Measurements from ENCODE around the gene PRKCE. TPM values are rescaled to one million over a fixed set of nuclear protein-coding genes. Genes with fewer than 3 reads are reported as not detected.

The PRKCE gene
- total and polyA plus RNA-seq, 2 of the 8 experiments (the other 6 are each of a cell fraction or from before 2014, with no cell fraction given): 0.54 to 2.1 TPM

DNA sequence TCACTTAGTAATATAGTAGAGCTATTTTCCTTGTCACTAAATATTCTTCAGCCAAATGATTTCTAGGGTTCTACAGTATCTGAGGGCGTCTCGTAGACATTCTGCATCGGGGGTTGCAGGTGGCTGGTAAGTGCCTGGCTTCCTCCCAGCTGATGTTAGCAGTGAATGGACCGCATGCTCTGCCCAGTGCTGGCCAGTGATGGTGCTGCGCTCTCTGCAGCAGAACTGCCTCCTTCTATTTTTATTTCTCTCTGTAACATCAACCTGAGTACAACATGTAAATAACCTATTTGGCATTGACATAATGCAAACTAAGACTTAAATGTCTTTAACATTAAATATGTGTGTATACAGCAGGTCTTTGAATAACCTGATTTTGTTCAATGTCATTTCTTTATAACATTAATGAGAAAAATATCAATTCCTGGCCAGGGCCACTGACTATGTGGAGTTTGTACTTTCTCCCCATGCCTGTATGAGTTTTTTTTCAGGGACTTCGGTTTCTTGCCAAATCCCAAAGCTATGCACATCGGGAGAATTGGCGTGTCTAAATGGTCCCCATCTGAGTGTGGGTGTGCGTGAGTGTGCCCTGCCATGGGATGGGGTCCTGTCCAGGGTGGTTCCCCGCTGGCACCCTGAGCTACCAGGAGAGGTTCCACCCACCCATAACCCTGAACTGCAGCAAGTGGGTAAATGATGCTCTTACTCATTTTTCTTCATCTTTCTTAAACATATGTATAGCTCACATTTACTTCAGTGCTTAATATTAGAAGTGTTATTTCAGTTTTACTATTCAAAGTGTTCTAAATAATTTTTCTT lies 367.5 kb downstream of the PRKCE start:
- Histone ChIP-seq H3K27ac (ENCODE audit: low read depth, low read length) (no peak overlapping the region), H3K56ac (replicated peaks; ENCODE audit: insufficient read length, low read depth, low read length) (no peak overlapping the region), H2AFZ (ENCODE audit: low read length) (no peak overlapping the region), H3K23me2 (ENCODE audit: low read depth, low read length) (no peaks in the 10 kb centered on the region), H3K9ac (replicated peaks in 1 of 4; ENCODE audit: extremely low read depth in 1 of 4, low read depth in 3 of 4, low read length in 3 of 4) (no peak overlapping the region), H2BK5ac (ENCODE audit: low read depth, low read length) (no peak overlapping the region), H3K36me3 (ENCODE audit: control insufficient read depth in 2 of 4, insufficient read depth in 4 of 4, low read length in 3 of 4) (no peaks in the 10 kb centered on the region), H4K20me1 (replicated peaks in 1 of 2; ENCODE audit: control insufficient read depth in 1 of 2, insufficient read depth in 2 of 2, low read length in 2 of 2) (no peaks in the 10 kb centered on the region), H3K4me3 (ENCODE audit: extremely low read depth in 1 of 4, insufficient read depth in 2 of 4, low read depth in 3 of 4, low read length in 4 of 4) (no peak overlapping the region), H3K14ac (ENCODE audit: insufficient read length) (no peak overlapping the region), H2AK5ac (ENCODE audit: low read depth, low read length) (no peak overlapping the region), H4K5ac (ENCODE audit: insufficient read length, low read depth, low read length) (no peak overlapping the region), H3K18ac (ENCODE audit: extremely low read depth, low read length) (no peak overlapping the region), H3K4ac (replicated peaks; ENCODE audit: insufficient read length, low read depth, low read length) (no peak overlapping the region), H2BK20ac (ENCODE audit: low read length) (no peak overlapping the region), H2BK12ac (ENCODE audit: low read depth, low read length) (no peak overlapping the region; the same call in 1 of the 2 replicates), H2BK15ac (ENCODE audit: low read length) (0 out of 2 replicates have a peak overlapping the region, but pooled peaks have one; percentile 37), H3K23ac (ENCODE audit: insufficient read length) (no peak overlapping the region), H3K4me1 (replicated peaks in 1 of 4; ENCODE audit: control insufficient read depth in 3 of 4, insufficient read depth in 4 of 4, low read length in 3 of 4) (peaks cover 6 to 14% (median 9%) of the 10 kb centered on the region in 4 experiments; a peak in 6 of 7 replicates), H3K27me3 (replicated peaks in 1 of 4; ENCODE audit: control insufficient read depth in 3 of 4, extremely low read depth in 1 of 4, insufficient read depth in 3 of 4, low read length in 3 of 4) (no peaks in the 10 kb centered on the region), H3K4me2 (ENCODE audit: insufficient read depth in 1 of 2, low read depth in 2 of 2, low read length in 2 of 2) (no peak overlapping the region), H2BK120ac (replicated peaks; ENCODE audit: low read depth, low read length) (no peak overlapping the region), H3K79me2 (ENCODE audit: control insufficient read depth in 1 of 2, insufficient read depth in 2 of 2, low read length in 2 of 2) (no peaks in the 10 kb centered on the region), H3K9me3 (ENCODE audit: insufficient read depth in 2 of 2, low read depth in 1 of 2, low read length in 1 of 2) (0 out of 4 replicates have a peak, but pooled peaks cover 0 to 3% of the 10 kb centered on the region in 2 experiments), H4K91ac (replicated peaks; ENCODE audit: insufficient read length, low read length) (no peak overlapping the region), H3K79me1 (ENCODE audit: low read depth, low read length) (no peaks in the 10 kb centered on the region), H4K8ac (ENCODE audit: extremely low read depth, insufficient read depth, low read length) (no peak overlapping the region)
- ChIA-PET POLR2A (ENCODE audit: partially characterized antibody) (interaction anchor here (1.0 to 1.7 kb wide), 2 partner anchors 9 to 27 kb away, joined by 3 read pairs; no protein-coding TSS in a partner anchor), CTCF (ENCODE audit: partially characterized antibody) (interaction anchor here (0.8 to 2.0 kb wide), 11 partner anchors 9 to 347 kb away, joined by 3 to 12 read pairs (median 4); no protein-coding TSS in a partner anchor)
- FAIRE-seq: no peak
- DNase-seq (ENCODE audit: low read depth in 1 of 2, low spot score in 2 of 2): no peak
- 85% methylated on average over 10 of the region's 10 CpGs; no CpG with 5 or more reads in 1 of the 2 experiments for WGBS, 2 experiments (ENCODE audit: extremely low coverage in 1 of 2, insufficient coverage in 1 of 2, insufficient read length in 1 of 2, insufficient replicate concordance in 2 of 2, low coverage in 1 of 2, low lambda C conversion rate in 2 of 2, missing lambda C conversion rate in 1 of 2)
- TF ChIP-seq RFX5 (IDR thresholded peaks at IDR 0.05; ENCODE audit: borderline replicate concordance, low read depth, low read length) (no peak), SP1 (IDR thresholded peaks at IDR 0.05; ENCODE audit: low read depth, low read length) (no peak), CBX5 (IDR thresholded peaks at IDR 0.05; ENCODE audit: low read depth, low read length) (no peak), EGR1 (IDR thresholded peaks at IDR 0.05; ENCODE audit: borderline replicate concordance, low read depth, low read length) (no peak), ASH2L (IDR thresholded peaks at IDR 0.05; ENCODE audit: low read length) (no peak), SIRT6 (IDR thresholded peaks at IDR 0.05; ENCODE audit: low read length) (no peak), RAD21 (IDR thresholded peaks at IDR 0.05 in 1 of 2, conservative IDR thresholded peaks at IDR 0.05 in 1 of 2; ENCODE audit: low read depth in 2 of 2, low read length in 2 of 2) (0 out of 4 replicates have a peak, but pooled peaks of 1 of the 2 experiments have one; percentile 5), TEAD4 (IDR thresholded peaks at IDR 0.05; ENCODE audit: low read depth, low read length) (no peak)
- TF ChIP-seq, protein P1, sequence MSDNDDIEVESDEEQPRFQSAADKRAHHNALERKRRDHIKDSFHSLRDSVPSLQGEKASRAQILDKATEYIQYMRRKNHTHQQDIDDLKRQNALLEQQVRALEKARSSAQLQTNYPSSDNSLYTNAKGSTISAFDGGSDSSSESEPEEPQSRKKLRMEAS (IDR thresholded peaks at IDR 0.05): 0 out of 2 replicates have a peak, but pooled peaks have one; percentile 24
